SK-N-SH treated with all-trans-retinoic acid at 6 μM for 48 hours (cell line): ENCODE data around the gene PSME1.

Experiments
- ATAC-seq: fragments of 200-7000 bp; cut with Tn5 transposase; 3 replicates; pipeline ENCODE4 v1.9.1; 2020; ENCODE audit warnings: mild to moderate bottlenecking, moderate library complexity
- BACH2 ChIP-seq: fragments of 250-450 bp; sonication (Bioruptor Pico); IDR thresholded peaks from 2 replicates; pipeline ENCODE4 v1.9.0; 2021; ENCODE audit warnings: mild to moderate bottlenecking, borderline replicate concordance
- CSDC2 ChIP-seq: fragments of 250-450 bp; sonication (Bioruptor Pico); IDR thresholded peaks from 2 replicates; pipeline ENCODE4 v1.5.0; 2020; ENCODE audit warnings: mild to moderate bottlenecking, moderate library complexity
- ESRRG ChIP-seq: fragments of 250-450 bp; sonication (Bioruptor Pico); IDR thresholded peaks from 2 replicates; pipeline ENCODE4 v1.6.1; 2021; ENCODE audit warnings: mild to moderate bottlenecking
- GLIS3 ChIP-seq: fragments of 250-450 bp; sonication (Bioruptor Pico); IDR thresholded peaks from 2 replicates; pipeline ENCODE4 v1.5.0; 2020; ENCODE audit warnings: mild to moderate bottlenecking, moderate library complexity
- ISL1 ChIP-seq: fragments of 250-450 bp; sonication (Bioruptor Pico); IDR thresholded peaks from 2 replicates; pipeline ENCODE4 v2.1.2; 2022; ENCODE audit warnings: mild to moderate bottlenecking, moderate library complexity
- PPARA ChIP-seq: fragments of 250-450 bp; sonication (Bioruptor Pico); IDR thresholded peaks from 2 replicates; pipeline ENCODE4 v1.5.0; 2020; ENCODE audit warnings: mild to moderate bottlenecking, borderline replicate concordance
- RARB ChIP-seq: fragments of 250-450 bp; sonication (Bioruptor Pico); IDR thresholded peaks from 2 replicates; pipeline ENCODE4 v1.8.0; 2021; ENCODE audit warnings: mild to moderate bottlenecking, moderate library complexity
- SNAI2 ChIP-seq: fragments of 250-450 bp; sonication (Bioruptor Pico); IDR thresholded peaks from 2 replicates; pipeline ENCODE4 v1.5.0; 2020; ENCODE audit warnings: mild to moderate bottlenecking, moderate library complexity
- TCF4 ChIP-seq: fragments of 250-450 bp; sonication (Bioruptor Pico); IDR thresholded peaks from 2 replicates; pipeline ENCODE4 v1.8.0; 2021; ENCODE audit warnings: mild to moderate bottlenecking, moderate library complexity, borderline replicate concordance
- TOX ChIP-seq: fragments of 250-450 bp; sonication (Bioruptor Pico); IDR thresholded peaks from 2 replicates; pipeline ENCODE4 v1.8.0; 2021; ENCODE audit warnings: mild to moderate bottlenecking, moderate library complexity, borderline replicate concordance
- ZC3H10 ChIP-seq: fragments of 250-450 bp; sonication (Bioruptor Pico); IDR thresholded peaks from 2 replicates; pipeline ENCODE4 v1.5.1; 2021; ENCODE audit warnings: mild to moderate bottlenecking, moderate library complexity
- ZFP3 ChIP-seq: fragments of 250-450 bp; sonication (Bioruptor Pico); IDR thresholded peaks from 2 replicates; pipeline ENCODE4 v1.5.0; 2020; ENCODE audit warnings: mild to moderate bottlenecking, moderate library complexity
- ZFP30 ChIP-seq: fragments of 450-650 bp; formaldehyde crosslinking; IDR thresholded peaks from 2 replicates; pipeline ENCODE4 v1.5.0; 2022; ENCODE audit warnings: mild to moderate bottlenecking, moderate library complexity
- ZNF565 ChIP-seq: fragments of 450-650 bp; formaldehyde crosslinking; conservative IDR thresholded peaks from 2 replicates; pipeline ENCODE4 v1.5.0; 2020; ENCODE audit warnings: low read depth, mild to moderate bottlenecking, moderate library complexity
- ZNF70 ChIP-seq: fragments of 450-650 bp; formaldehyde crosslinking; IDR thresholded peaks from 2 replicates; pipeline ENCODE4 v1.5.0; 2020; ENCODE audit warnings: mild to moderate bottlenecking, moderate library complexity
- TF ChIP-seq, protein P1 (sequence below): fragments of 250-450 bp; sonication (Bioruptor Pico); IDR thresholded peaks from 2 replicates; pipeline ENCODE4 v1.5.1; 2021; ENCODE audit warnings: mild to moderate bottlenecking, moderate library complexity
- TF ChIP-seq, protein P2 (sequence below): fragments of 250-450 bp; sonication (Bioruptor Pico); IDR thresholded peaks from 2 replicates; pipeline ENCODE4 v1.8.0; 2020; ENCODE audit warnings: mild to moderate bottlenecking, moderate library complexity, borderline replicate concordance
- TF ChIP-seq, protein P3 (sequence below): fragments of 250-450 bp; sonication (Bioruptor Pico); IDR thresholded peaks from 2 replicates; pipeline ENCODE4 v1.5.0; 2020; ENCODE audit warnings: mild to moderate bottlenecking, moderate library complexity

Gene PSME1

DNA sequence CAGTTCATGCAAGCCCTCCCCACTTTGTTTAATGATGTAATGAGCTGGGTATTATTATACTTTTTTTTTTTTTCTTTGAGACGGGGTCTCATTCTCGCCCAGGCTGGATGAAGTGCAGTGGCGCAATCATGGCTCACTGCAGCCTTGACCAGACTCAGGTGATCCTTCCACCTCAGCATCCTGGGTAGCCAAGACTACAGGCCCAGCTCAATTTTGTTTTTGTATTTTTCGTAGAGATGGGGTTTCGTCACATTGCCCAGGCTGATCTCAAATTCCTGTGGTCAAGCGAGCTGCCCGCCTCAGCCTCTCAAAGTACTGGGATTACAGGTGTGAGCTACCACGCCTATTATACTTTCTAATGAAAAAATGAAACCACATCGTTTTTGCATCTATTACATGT, 25.9 kb upstream of the PSME1 start:
- no peak for ATAC-seq
- TF ChIP-seq SNAI2 (no peak), GLIS3 (CRISPR knock-in tag) (no peak), BACH2 (CRISPR knock-in tag) (no peak)

DNA sequence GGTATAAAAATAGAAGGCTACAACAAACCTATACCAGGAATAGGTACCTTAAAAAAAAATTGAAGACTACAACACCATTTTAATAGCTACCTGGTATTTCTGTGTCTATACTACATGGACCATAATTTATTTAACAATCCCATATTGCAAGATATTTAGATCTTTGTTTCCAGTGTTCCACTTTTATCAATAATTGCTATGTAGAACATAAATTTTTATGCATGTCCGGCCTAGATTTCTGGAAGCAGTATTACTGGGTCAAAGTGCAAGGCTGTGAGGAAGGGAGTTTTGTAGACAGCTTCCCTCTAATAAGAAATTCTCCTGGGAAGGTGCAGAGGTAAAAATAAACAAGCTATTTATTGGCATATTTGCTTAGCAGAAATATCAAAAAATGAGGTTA, 25.5 kb upstream of the PSME1 start:
- ATAC-seq, result no peak
- TF ChIP-seq ZFP3 (CRISPR knock-in tag) (no peak), RARB (CRISPR knock-in tag) (no peak), PPARA (no peak), TCF4 (CRISPR knock-in tag) (no peak), ZFP30 (CRISPR knock-in tag) (no peak), ZC3H10 (CRISPR knock-in tag) (no peak)
- TF ChIP-seq, protein P1, sequence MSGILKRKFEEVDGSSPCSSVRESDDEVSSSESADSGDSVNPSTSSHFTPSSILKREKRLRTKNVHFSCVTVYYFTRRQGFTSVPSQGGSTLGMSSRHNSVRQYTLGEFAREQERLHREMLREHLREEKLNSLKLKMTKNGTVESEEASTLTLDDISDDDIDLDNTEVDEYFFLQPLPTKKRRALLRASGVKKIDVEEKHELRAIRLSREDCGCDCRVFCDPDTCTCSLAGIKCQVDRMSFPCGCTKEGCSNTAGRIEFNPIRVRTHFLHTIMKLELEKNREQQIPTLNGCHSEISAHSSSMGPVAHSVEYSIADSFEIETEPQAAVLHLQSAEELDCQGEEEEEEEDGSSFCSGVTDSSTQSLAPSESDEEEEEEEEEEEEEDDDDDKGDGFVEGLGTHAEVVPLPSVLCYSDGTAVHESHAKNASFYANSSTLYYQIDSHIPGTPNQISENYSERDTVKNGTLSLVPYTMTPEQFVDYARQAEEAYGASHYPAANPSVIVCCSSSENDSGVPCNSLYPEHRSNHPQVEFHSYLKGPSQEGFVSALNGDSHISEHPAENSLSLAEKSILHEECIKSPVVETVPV, result no peak

DNA sequence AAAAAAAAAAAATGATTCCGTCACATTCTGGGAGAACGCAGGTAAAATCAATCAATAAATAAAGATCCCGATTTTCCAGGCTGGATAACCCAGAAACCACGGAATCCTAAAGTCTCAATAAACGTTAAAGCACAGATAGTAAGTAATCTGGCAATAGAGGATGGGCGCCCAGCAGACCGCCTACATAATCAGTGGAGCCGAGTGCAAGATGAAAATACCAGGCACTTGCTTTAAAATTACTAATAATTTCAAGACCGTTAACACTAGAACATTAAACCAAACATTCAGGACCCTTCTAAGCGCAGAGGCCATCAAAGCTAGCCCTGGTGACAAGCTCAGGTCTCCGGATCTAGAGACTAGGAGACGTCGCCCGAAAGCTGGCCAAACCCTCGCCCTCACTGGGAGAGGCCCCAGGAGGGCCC, 22.6 kb upstream of the PSME1 start:
- TF ChIP-seq BACH2 (CRISPR knock-in tag) (no peak), TOX (CRISPR knock-in tag) (no peak), ZNF565 (CRISPR knock-in tag) (no peak), ISL1 (CRISPR knock-in tag) (no peak), PPARA (no peak)
- ATAC-seq, result peak; percentile 5

DNA sequence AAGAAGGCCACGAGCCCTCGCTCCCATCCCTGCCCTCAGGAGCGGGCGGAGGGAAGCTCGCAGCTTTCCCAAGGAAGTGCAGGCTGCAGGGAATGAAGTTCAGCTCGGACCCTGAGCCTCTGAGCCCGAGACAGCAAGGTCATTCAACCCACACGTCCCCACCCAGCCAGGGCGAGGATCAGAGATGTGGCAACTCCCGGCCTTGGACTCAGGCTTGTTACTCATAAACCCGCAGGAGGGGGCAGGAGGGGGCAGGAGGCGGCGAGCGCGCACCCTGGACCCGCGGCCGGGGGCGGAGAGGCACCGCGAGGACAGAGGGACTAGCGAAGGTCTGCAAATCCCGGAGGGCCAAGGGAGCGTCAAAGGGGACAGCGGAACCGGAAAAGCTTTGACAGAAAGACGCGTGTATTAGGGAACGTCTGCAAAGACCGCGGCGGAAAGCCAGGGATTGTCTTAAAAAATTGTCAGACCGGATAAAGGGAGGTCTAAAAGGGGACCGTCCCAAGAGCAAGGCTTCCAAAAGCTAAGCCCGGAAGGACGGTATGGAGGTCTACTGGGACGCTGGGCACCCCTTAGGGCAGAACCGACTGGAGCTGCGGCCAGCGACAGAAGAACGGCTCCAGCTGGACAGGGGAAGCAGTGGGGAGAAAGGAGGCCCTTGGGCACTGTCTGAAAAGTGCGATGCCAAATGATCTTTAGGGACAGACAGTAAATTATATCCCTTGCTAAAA, 22.0 kb upstream of the PSME1 start:
- peak; percentile 66 for ATAC-seq
- TF ChIP-seq SNAI2 (no peak), ZNF70 (CRISPR knock-in tag) (peak; percentile 76), ESRRG (CRISPR knock-in tag) (no peak), CSDC2 (no peak), BACH2 (CRISPR knock-in tag) (no peak), ZFP3 (CRISPR knock-in tag) (0 out of 2 replicates have a peak, but pooled peaks have one; percentile 55), RARB (CRISPR knock-in tag) (no peak), ZFP30 (CRISPR knock-in tag) (no peak)
- TF ChIP-seq, protein P2, sequence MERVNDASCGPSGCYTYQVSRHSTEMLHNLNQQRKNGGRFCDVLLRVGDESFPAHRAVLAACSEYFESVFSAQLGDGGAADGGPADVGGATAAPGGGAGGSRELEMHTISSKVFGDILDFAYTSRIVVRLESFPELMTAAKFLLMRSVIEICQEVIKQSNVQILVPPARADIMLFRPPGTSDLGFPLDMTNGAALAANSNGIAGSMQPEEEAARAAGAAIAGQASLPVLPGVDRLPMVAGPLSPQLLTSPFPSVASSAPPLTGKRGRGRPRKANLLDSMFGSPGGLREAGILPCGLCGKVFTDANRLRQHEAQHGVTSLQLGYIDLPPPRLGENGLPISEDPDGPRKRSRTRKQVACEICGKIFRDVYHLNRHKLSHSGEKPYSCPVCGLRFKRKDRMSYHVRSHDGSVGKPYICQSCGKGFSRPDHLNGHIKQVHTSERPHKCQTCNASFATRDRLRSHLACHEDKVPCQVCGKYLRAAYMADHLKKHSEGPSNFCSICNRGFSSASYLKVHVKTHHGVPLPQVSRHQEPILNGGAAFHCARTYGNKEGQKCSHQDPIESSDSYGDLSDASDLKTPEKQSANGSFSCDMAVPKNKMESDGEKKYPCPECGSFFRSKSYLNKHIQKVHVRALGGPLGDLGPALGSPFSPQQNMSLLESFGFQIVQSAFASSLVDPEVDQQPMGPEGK, result peak; percentile 13; the same call in 1 of the 2 replicates
- TF ChIP-seq, protein P1, result no peak
- TF ChIP-seq, protein P3, sequence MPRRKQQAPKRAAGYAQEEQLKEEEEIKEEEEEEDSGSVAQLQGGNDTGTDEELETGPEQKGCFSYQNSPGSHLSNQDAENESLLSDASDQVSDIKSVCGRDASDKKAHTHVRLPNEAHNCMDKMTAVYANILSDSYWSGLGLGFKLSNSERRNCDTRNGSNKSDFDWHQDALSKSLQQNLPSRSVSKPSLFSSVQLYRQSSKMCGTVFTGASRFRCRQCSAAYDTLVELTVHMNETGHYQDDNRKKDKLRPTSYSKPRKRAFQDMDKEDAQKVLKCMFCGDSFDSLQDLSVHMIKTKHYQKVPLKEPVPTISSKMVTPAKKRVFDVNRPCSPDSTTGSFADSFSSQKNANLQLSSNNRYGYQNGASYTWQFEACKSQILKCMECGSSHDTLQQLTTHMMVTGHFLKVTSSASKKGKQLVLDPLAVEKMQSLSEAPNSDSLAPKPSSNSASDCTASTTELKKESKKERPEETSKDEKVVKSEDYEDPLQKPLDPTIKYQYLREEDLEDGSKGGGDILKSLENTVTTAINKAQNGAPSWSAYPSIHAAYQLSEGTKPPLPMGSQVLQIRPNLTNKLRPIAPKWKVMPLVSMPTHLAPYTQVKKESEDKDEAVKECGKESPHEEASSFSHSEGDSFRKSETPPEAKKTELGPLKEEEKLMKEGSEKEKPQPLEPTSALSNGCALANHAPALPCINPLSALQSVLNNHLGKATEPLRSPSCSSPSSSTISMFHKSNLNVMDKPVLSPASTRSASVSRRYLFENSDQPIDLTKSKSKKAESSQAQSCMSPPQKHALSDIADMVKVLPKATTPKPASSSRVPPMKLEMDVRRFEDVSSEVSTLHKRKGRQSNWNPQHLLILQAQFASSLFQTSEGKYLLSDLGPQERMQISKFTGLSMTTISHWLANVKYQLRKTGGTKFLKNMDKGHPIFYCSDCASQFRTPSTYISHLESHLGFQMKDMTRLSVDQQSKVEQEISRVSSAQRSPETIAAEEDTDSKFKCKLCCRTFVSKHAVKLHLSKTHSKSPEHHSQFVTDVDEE (CRISPR knock-in tag), result no peak
